Activated T-cell treated with anti-CD3 and anti-CD28 coated beads for 1 hour (primary cell): ENCODE results near the gene SCFD1.
"Not testable (repeated sequence)": the region's sequence is repeated elsewhere in the genome, so short reads cannot be mapped to it uniquely, and the experiment has no call there.

Source experiments
- DNase-seq: peaks from one replicate; pipeline ENCODE4 v3.0.0-alpha.2; 2020; ENCODE audit warnings: low read depth

SCFD1 gene

DNA sequence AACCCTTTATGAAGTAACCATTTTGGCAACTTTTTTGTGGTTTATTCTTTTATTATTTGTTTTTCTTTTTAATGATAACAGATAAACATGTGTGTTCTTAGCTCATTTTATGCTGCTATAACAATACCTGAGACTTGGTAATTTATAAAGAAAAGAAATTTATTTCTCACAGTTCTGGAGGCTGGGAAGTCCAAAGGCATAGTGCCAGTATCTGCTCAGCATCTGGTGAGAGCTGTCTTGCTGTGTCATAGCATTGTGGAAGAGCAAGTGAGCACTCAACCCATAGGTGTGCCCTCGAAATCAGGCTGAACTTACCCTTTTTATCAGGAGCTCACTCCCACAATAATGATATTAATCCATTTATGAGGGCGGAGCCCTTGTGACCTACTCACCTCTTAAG lies 8.0 kb upstream of the SCFD1 start:
- no peak for DNase-seq

DNA sequence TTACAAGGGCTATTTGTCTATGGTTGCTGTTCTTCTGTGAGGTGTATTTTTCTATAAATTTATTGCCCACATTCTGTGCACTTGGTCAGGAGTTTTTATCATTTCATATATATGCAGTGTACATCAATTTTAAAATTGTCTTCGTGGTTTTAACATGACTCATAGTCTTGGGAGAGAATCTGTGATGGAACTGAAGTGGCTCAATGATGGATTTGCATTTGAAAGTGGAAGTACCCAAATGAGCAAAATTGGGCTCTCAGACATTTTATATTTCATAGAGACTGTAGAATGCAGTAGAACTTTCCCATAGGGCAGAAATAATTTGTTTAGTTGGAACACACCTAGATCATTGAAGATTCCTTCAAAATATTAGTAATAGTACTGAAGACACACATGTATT lies 1.9 kb upstream of the SCFD1 start:
- no peak for DNase-seq

DNA sequence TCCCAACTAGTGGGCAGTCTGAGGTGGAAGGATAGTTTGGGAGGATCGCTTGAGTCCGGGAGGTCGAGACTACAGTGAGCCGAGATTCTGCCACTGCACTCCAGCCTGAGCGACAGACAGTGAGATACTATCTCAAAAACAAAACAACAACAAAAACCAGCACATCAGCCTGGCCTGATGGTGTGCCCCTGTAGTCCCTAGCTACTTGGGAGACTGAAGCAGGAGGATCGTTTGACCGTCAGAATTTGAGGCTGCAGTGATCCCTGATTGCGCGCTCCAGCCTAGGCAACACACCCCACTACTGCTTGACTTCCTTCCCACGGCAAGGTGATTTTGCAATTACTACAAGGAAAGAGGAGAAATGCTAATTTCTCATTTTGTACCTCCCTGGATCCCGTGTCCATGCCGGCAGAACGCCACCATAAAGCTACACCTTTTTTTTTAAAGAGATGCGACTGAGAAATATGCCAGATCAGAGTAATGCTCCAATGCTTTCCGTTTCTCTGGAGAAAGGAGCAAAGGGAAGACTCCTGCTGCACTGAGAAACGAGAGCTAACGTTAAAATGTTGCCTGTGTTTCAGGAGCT lies 672 bp upstream of the SCFD1 start:
- DNase-seq = no peak

DNA sequence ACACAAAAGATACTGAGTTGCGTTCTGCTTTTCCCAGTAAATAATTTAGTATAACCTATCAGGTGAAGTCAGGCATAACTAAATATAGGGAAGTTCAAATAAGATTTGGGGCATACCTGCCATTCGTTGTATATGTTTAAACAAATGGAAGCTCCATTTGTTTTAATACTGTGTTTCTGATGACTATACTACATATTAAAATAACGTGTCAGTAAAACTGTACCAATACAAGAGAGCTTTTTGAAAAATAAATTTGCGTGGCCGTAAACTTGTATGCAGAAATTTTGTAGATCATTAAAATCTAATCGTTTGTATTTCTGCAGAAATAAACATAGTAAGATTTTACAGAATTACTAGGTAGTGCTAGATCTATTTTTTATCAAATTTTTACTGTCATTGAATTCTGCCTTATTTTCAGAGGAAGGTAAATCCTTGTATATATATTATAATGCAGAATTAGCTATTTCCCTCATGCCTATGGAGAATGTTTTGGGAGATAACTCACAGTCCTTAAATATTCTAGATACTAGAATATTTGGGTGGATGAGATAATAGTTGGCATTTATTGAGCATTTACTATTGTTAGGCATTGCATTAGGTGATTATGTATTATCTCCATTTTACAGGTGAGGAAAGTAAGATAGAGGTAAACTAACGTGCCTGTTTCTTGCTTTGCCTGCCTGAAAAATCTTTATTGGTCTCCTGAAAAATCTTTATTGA lies 1.5 kb downstream of the SCFD1 start:
- no peak for DNase-seq

DNA sequence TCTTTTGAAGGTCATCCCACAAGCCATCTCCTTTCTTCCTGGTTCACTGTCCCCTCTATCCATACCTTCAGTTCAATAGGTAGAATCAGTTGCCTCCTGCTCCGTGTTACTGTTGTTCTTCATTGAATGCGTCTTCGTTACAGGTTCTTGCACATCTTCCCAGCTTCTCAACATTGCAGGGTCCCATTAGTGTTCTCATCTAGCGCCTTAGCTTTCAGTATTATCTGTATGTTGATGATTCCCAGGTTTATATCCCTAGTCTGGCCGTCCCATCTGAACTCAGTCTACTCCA lies 2.0 kb downstream of the SCFD1 start:
- no peak for DNase-seq

DNA sequence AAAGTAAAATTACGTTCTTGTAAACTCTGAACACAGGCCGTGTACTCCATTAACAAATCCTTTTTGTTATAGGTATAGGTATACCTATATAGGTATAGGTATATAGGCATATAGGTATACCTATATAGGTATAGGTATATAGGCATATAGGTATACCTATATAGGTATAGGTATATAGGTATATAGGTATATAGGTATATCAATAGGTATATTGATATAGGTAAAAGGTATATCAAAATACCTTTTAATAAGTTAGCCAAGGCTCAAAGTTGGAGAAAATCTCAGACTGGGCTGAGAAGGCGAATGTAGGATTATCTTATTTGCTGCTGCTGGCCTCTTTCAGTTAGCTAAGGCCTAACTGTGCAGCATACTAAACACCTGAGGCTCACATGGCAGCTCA lies 3.4 kb downstream of the SCFD1 start:
- no peak for DNase-seq

DNA sequence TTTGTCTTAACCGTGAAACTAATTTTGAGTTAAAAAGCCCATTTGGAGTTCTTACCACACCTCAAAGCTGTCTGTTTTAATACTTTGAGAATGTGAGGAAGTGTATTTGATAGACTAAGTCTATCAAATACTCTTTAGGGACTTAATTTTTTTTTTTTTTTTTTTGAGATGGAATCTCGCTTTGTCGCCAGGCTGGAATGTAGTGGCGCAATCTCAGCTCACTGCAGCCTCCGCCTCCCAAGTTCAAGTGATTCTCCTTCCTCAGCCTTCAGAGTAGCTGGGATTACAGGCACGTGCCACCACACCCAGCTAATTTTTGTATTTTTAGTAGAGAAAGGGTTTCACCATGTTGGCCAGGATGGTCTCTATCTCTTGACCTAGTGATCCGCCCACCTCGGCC lies 7.3 kb downstream of the SCFD1 start:
- DNase-seq = not testable (repeated sequence)

DNA sequence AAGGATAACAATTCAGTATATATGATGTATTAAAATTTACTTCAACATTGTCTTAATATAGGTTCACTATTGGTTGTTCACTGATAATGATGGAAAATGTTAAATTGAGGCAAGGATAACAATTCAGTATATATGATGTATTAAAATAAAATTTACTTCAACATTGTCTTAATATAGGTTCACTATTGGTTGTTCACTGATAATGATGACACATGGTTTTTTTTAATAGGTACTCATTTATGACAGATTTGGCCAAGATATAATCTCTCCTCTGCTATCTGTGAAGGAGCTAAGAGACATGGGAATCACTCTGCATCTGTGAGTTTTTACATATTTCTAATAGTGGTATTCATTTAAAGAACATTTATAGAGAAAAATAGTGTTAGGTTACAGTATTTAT lies 8.1 kb downstream of the SCFD1 start:
- DNase-seq = no peak

DNA sequence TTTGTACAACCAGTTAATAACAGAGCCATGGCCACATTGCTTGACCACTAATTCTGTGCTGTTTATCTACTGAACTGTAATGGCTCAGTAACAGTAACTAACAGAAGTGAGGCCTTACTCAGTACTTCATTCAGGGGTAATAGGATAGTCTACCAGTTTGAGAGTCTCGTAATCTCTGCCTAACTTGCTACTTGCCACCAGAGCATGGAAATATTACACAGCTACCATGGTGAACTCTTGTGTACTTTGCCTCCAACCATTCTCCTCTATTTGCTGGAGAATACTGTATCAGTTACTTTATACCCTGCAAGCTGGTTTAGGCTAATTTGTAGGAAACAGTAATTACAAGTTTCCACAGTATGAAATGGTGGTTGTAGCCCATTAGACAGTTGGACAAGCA lies 10.6 kb downstream of the SCFD1 start:
- no peak for DNase-seq

DNA sequence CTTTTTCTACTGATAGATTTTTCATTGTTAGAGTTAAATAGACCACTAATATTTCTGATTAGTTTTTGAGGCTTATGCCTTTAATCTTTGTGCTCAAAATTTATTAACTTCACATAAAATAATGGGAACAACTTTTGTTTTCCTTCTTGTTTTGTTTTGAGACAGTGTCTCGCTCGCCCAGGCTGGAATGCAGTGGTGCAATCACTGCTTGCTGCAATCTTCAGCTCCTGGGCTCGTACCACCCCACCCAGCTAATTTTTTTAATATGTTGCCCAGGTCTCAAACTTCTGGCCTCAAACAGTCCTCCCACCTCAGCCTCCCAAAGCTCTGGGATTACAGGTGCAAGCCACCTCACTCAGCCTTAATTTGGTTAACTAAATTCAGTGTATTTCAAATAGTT lies 16.8 kb downstream of the SCFD1 start:
- no peak for DNase-seq

DNA sequence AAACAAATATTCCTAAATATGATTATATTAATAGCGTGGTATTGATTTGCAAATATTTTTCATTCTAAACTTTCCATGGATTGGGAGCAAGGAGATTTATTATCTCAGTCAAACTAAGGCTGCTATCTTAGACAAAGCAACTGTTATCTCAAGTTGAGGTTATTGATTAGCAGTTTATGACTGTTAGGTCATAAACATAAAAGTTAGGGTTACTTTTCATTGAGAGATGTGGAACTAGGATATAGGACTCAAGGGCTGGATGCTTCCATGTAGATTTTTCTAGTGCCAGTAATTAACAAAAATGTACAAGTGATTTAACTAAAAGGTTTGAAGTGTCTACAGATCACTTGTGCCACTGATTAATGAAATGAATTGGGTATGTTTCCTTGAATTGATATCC lies 19.1 kb downstream of the SCFD1 start:
- no peak for DNase-seq

DNA sequence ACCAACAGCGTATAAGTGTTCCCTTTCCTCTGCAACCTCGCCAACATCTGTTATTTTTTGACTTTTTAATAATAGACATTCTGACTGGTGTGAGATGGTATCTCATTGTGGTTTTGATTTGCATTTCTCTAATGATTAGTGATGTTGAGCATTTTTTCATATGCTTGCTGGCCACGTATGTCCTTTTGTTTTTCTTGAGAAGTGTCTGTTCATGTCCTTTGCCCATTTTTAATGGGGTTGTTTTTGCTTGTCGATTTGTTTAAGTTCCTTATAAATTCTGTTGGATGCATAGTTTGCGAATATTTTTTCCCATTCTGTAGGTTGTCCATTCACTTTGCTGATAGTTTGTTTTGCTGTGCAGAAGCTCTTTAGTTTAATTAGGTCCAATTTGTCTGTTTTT lies 22.3 kb downstream of the SCFD1 start:
- DNase-seq = not testable (repeated sequence)

DNA sequence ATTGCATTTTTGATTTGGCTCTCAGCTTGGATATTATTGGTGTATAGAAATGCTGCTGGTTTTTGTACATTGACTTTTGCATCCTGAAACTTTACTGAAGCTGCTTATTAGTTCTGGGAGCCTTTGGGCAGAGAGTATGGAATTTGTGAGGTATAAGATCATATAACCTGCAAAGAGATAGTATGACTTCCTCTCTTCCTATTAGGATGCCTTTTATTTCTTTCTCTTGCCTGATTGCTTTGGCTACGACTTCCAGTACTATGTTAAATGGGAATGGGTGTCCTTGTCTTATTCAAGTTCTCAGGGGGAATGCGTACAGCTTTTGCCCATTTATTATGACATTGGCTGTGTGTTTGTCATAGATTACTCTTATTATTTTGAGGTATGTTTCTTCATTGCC lies 23.5 kb downstream of the SCFD1 start:
- no peak for DNase-seq

DNA sequence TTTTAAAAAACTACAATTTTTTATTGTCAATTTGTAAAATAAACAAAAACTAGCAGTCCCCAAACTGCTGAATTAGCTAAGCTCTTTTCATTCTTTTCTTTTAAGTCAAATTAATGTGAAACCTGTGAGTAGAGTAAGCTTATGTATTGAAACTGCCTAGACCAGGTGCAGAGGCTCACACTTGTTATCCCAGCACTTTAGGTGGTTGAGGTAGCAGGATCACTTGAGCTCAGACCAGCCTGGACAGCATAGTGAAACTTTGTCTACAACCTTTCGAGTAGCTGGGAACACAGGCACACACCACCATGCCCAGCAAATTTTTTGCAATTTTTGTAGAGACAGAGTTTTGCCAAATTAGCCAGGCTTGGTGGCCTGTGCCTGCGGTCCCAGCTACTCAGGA lies 26.4 kb downstream of the SCFD1 start:
- DNase-seq = no peak

DNA sequence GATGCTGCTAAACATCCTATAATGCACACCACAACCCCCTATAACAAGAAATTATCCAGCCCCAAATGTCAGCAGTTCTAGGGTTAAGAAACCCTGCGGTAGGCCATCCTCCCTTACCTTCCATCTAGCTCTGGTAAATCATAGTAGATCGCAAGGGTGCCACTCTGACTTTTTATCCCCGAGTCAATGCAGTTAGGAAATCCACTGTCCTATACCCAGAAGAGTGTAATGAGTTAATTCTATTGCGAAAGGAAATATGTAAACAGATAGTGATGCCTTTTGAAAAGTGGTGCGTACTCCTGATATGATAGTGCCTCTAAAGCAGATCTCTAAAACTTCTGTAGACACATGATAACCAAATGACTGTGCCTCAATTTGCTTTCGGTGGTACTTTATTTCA lies 29.8 kb downstream of the SCFD1 start:
- no peak for DNase-seq

DNA sequence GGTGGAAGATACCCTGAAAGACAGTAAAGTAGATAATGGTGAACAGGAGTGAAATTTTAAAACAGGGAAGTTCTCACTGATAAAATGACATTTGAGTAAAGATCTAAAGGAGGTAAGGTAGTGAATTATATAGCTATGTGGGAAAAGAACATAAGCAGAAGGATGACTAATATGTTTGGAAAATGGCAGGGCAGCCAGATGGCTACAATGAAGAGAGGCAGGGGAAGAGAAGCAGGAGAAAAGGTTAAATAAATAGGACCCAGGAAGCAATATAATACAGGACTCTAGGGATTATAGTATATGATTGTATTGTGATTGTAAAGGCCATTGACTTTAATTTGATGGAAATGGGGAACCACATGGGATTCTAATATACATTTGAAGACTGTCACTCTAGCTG lies 33.0 kb downstream of the SCFD1 start:
- DNase-seq = no peak

DNA sequence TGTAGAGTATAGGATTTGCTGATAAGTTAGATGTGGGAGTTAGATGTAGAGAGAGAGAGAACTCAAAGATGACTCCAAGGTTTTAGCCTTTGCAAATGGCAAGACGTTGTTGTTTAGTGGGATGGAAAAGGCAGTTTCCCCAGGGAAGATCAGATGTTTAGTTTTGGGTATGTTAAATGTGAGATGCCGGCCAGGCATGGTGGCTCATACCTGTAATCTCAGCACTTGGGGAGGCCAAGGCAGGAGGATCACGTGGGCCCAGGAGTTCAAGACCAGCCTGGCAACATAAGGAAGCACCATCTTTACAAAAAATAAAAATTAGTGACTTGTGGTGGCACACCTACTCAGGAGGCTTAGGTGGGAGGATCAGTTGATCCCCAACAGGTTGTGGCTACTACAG lies 33.5 kb downstream of the SCFD1 start:
- no peak for DNase-seq

DNA sequence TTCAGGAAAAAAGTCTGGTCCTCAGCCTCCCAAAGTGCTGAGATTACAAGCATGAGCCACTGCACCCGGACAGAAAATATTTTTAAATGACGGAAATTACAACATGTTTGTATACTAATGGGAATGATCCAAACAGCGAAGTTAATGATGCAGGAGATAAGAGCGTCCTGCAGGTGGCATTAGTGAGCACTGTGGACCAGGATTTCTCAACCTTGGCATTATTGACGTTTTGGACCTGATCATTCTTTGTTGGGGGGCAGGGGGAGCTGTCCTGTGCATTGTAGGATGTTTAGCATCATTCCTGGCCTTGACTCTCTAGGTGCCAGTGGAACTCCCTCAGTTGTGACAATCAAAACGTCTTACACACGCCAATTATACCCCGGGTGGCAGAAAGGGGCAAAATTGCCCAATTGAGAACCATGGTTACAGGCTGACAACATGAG lies 34.1 kb downstream of the SCFD1 start:
- peak; percentile 22 for DNase-seq

DNA sequence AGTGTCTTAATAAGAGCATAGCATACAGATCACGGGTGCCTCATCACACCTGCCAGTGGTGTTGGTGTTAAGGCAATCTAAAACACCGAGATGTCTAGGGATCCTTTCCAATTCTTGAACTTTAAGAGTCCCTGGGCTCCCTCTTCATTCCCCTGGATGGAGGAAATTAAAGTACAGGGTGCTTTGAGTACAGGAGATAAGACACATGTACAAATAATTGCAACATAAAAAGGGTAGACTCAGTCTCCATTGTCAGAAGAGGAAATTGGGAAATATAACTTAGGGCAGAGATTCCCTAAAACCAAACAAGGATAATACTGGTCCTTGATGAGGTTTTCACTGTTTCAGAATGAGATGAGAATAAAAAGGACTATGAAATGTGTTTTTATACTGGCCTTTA lies 34.9 kb downstream of the SCFD1 start:
- no peak for DNase-seq

DNA sequence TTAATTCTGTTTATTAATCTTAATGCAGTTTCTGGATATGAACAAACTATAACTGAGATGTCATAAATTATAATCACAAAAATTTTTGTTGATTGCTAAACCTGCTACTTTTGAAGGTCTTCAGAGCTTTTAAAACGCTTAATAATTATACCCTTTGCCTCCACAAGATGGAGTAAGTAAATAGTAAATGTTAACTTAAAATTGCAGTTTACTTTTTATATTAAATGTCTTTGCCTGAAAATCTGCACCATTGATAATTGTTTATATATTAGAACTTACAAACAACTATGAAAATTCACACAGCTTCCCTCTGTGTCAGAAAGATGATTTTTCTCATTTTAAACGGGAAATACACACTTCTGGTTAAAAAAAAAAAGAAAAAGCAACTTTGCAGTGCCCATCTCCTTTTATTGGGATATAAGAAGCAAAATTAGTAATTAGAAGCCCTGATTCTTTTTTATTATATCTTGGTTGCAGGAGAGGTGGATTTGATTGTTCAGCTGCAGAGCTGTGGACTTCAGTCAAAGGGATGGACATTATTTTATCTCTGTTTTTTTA lies 35.6 kb downstream of the SCFD1 start:
- no peak for DNase-seq

DNA sequence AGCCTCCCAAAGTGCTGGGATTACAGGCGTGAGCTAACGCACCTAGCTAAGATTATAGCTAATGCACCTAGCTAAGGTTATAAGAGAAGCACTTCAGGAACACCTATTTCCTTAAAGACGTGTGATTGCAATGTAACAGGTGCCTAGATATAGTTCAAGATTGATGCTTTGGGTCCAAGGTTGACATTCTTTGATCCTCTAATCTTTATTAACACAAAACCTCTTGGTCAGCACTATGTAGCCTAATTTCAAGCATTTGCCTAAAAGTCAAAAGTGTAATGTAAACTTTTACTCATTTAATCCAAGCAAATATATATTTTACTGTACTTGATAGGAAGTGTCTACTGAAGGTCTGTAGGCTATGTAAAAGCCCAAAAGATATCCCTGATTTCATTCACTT lies 36.5 kb downstream of the SCFD1 start:
- no peak for DNase-seq

DNA sequence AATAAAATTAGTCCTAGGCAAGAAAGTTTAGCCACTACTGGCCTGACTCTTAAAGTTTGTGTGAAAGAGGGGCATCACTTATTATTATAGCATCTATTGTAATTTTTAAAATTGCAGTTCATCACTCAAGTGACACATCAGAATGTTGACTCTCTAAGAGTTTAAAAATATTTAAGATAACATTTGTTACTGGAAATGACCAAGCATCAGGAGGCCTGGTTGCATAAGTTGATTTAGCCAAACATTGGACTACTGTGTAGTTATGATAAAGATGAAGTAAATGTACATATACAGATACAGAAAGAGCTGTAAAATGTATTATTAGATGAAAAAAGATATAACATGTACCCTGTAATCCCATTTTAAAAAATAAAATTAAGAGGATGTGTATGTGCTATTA lies 47.5 kb downstream of the SCFD1 start:
- no peak for DNase-seq

DNA sequence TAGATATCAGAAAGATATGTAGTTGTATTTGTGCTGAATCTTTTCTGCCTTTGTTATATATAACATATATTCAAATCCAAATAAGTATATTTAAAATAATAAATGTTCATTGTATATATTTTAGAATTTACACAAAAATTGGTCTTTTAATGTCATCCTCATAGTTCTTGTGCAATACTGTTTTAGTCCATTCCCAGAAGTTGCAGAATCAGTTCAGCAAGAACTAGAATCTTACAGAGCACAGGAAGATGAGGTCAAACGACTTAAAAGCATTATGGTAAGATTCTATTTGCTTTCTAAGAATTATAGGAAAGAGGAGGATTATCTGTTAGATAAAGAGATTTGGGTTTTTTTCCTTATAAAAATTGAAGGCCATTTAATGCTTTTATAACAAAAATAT lies 51.0 kb downstream of the SCFD1 start:
- no peak for DNase-seq

DNA sequence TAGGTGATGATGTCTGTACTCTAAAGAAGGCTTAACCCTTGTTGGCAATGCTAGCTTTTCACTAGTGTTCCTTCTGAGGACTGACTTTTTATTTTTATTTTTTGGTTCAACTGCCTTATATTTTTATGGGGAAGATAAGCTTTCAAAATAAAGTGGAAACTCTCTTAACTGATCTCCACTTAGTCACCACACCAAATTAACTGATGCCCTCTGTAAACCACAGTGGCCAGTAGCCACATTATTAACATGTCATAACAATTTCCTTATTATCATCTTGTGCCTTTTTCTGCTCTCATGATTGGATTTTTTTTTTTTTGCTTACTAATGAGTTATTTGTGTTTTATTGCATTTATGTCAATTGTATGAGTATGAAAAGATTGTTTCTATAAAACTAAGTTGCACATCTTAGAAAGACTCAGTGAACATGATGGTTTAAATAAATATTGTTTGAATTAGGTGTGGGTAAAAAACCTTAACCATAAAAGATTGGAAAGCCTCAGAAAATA lies 56.9 kb downstream of the SCFD1 start:
- no peak for DNase-seq
